Measurements from ENCODE around the gene CD274. TPM values are rescaled to one million over a fixed set of nuclear protein-coding genes. Genes with fewer than 3 reads are reported as not detected.

The CD274 gene
- total and polyA plus RNA-seq, 2 of the 8 experiments (the other 6 are each of a cell fraction or from before 2014, with no cell fraction given), result 0.08 to 0.15 TPM

DNA sequence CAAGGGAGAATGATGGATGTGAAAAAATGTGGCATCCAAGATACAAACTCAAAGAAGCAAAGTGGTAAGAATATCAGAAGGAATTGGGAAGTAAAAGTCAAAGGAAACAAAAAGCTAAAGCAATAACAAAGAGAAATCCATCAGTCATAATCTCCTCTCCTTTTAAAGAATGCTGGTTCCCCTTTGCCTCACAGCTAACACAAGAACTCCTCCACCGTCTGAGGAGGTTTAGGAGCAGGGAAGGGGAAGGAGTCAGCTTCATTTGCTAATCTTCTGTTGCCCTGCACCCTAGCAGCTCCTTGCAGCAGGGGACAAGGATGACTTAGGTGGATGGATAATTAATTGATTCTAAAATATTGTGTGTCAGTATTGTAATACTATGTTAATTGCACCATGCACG lies 16.4 kb downstream of the CD274 start:
- POLR2A ChIA-PET (ENCODE audit: partially characterized antibody), result no interaction called here
- 76% methylated on average over 2 of the region's 2 CpGs; no CpG with 5 or more reads in 1 of the 2 experiments for WGBS, 2 experiments (ENCODE audit: extremely low coverage in 1 of 2, insufficient coverage in 1 of 2, insufficient read length in 1 of 2, insufficient replicate concordance in 2 of 2, low coverage in 1 of 2, low lambda C conversion rate in 2 of 2, missing lambda C conversion rate in 1 of 2)
- FAIRE-seq, result no peak
- TF ChIP-seq CEBPB (IDR thresholded peaks at IDR 0.05; ENCODE audit: low read depth, low read length) (no peak), HDAC2 (IDR thresholded peaks at IDR 0.05; ENCODE audit: borderline replicate concordance in 1 of 2, low read depth in 2 of 2, low read length in 2 of 2) (no peak), TBP (IDR thresholded peaks at IDR 0.05; ENCODE audit: low read depth, low read length) (no peak), SIN3A (conservative IDR thresholded peaks at IDR 0.05 in 1 of 2, IDR thresholded peaks at IDR 0.05 in 1 of 2; ENCODE audit: low read depth in 1 of 2, low read length in 2 of 2) (no peak), ATF3 (IDR thresholded peaks at IDR 0.05; ENCODE audit: insufficient read depth, low read depth, low read length) (no peak), CTBP2 (IDR thresholded peaks at IDR 0.05; ENCODE audit: borderline replicate concordance, insufficient read depth, insufficient read length, low read length) (no peak), RXRA (IDR thresholded peaks at IDR 0.05; ENCODE audit: insufficient read depth, low read depth, low read length) (no peak), PHF8 (conservative IDR thresholded peaks at IDR 0.05; ENCODE audit: low read depth, low read length) (no peak), SP2 (IDR thresholded peaks at IDR 0.05; ENCODE audit: low read length) (no peak), ZNF274 (IDR thresholded peaks at IDR 0.05; ENCODE audit: borderline replicate concordance, extremely low read depth, low read length) (no peak), TAF1 (IDR thresholded peaks at IDR 0.05; ENCODE audit: low read depth, low read length) (no peak)
- TF ChIP-seq, protein P1, sequence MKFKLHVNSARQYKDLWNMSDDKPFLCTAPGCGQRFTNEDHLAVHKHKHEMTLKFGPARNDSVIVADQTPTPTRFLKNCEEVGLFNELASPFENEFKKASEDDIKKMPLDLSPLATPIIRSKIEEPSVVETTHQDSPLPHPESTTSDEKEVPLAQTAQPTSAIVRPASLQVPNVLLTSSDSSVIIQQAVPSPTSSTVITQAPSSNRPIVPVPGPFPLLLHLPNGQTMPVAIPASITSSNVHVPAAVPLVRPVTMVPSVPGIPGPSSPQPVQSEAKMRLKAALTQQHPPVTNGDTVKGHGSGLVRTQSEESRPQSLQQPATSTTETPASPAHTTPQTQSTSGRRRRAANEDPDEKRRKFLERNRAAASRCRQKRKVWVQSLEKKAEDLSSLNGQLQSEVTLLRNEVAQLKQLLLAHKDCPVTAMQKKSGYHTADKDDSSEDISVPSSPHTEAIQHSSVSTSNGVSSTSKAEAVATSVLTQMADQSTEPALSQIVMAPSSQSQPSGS (IDR thresholded peaks at IDR 0.05; ENCODE audit: low read length), result no peak

More for the DNA sequence above, 16.4 kb downstream of the CD274 start:
- H2AK5ac ChIP-seq (ENCODE audit: low read depth, low read length), result no peak overlapping the region
- no peak overlapping the region for H3K14ac ChIP-seq (ENCODE audit: insufficient read length)
- H4K91ac ChIP-seq (replicated peaks; ENCODE audit: insufficient read length, low read length), result no peak overlapping the region
- H3K4ac ChIP-seq (replicated peaks; ENCODE audit: insufficient read length, low read depth, low read length), result no peak overlapping the region
- no peak for DNase-seq (ENCODE audit: low read depth in 1 of 2, low spot score in 2 of 2)
- no peak overlapping the region for H3K18ac ChIP-seq (ENCODE audit: extremely low read depth, low read length)
- no peak overlapping the region for H3K4me2 ChIP-seq (ENCODE audit: insufficient read depth in 1 of 2, low read depth in 2 of 2, low read length in 2 of 2)
- H3K23me2 ChIP-seq (ENCODE audit: low read depth, low read length), result no peaks in the 10 kb centered on the region
- H2BK5ac ChIP-seq (ENCODE audit: low read depth, low read length), result no peak overlapping the region
- H2AFZ ChIP-seq (ENCODE audit: low read length), result no peak overlapping the region
- H3K79me1 ChIP-seq (ENCODE audit: low read depth, low read length), result no peaks in the 10 kb centered on the region
- no peak overlapping the region for H4K5ac ChIP-seq (ENCODE audit: insufficient read length, low read depth, low read length)
- H3K9ac ChIP-seq (replicated peaks in 1 of 4; ENCODE audit: extremely low read depth in 1 of 4, low read depth in 3 of 4, low read length in 3 of 4), result no peak overlapping the region
- no peak overlapping the region for H4K8ac ChIP-seq (ENCODE audit: extremely low read depth, insufficient read depth, low read length)
- H3K9me3 ChIP-seq (ENCODE audit: insufficient read depth in 2 of 2, low read depth in 1 of 2, low read length in 1 of 2), result no peaks in the 10 kb centered on the region
- no peaks in the 10 kb centered on the region for H3K36me3 ChIP-seq (ENCODE audit: control insufficient read depth in 2 of 4, insufficient read depth in 4 of 4, low read length in 3 of 4)
- H3K27ac ChIP-seq (ENCODE audit: low read depth, low read length), result no peak overlapping the region
- H2BK15ac ChIP-seq (ENCODE audit: low read length), result no peak overlapping the region
- no peak overlapping the region for H2BK12ac ChIP-seq (ENCODE audit: low read depth, low read length)
- H2BK120ac ChIP-seq (replicated peaks; ENCODE audit: low read depth, low read length), result no peak overlapping the region
- H4K20me1 ChIP-seq (replicated peaks in 1 of 2; ENCODE audit: control insufficient read depth in 1 of 2, insufficient read depth in 2 of 2, low read length in 2 of 2), result no peaks in the 10 kb centered on the region
- CTCF ChIA-PET (ENCODE audit: partially characterized antibody), result interaction anchor here (1.0 to 2.3 kb wide), 3 partner anchors 16 to 134 kb away, joined by 3 to 5 read pairs (median 5); partner anchors contain the start of gene CD274
- no peak overlapping the region for H2BK20ac ChIP-seq (ENCODE audit: low read length)
- no peak overlapping the region for H3K56ac ChIP-seq (replicated peaks; ENCODE audit: insufficient read length, low read depth, low read length)
- no peaks in the 10 kb centered on the region for H3K79me2 ChIP-seq (ENCODE audit: control insufficient read depth in 1 of 2, insufficient read depth in 2 of 2, low read length in 2 of 2)
- H3K4me3 ChIP-seq (ENCODE audit: extremely low read depth in 1 of 4, insufficient read depth in 2 of 4, low read depth in 3 of 4, low read length in 4 of 4), result no peak overlapping the region
- no peaks in the 10 kb centered on the region for H3K4me1 ChIP-seq (replicated peaks in 1 of 4; ENCODE audit: control insufficient read depth in 3 of 4, insufficient read depth in 4 of 4, low read length in 3 of 4)
- no peaks in the 10 kb centered on the region for H3K27me3 ChIP-seq (replicated peaks in 1 of 4; ENCODE audit: control insufficient read depth in 3 of 4, extremely low read depth in 1 of 4, insufficient read depth in 3 of 4, low read length in 3 of 4)
- no peak overlapping the region for H3K23ac ChIP-seq (ENCODE audit: insufficient read length)
